ENCODE results near the gene SIK3.

Gene SIK3

GRCh38 chr11:117076941-117077691, 21.1 kb downstream of the SIK3 start:
- H3K4me3 ChIP-seq (ENCODE audit: low read depth, low read length), result no peak overlapping the region
- DNase-seq (ENCODE audit: low read depth), result no peak

GRCh38 chr11:117075186-117075585, 23.0 kb downstream of the SIK3 start:
- no peak overlapping the region for H3K4me3 ChIP-seq (ENCODE audit: low read depth, low read length)
- DNase-seq (ENCODE audit: low read depth), result peak; percentile 44
- TF ChIP-seq MYC (IDR thresholded peaks at IDR 0.05; ENCODE audit: low read depth, low read length) (no peak), CTCF (IDR thresholded peaks at IDR 0.05; ENCODE audit: low read depth, low read length) (no peak), MAX (IDR thresholded peaks at IDR 0.05; ENCODE audit: low read depth, low read length) (no peak), POLR2A (IDR thresholded peaks at IDR 0.05; ENCODE audit: extremely low read depth, insufficient read length) (no peak)

More at GRCh38 chr11:117076941-117077691, 21.1 kb downstream of the SIK3 start:
- TF ChIP-seq MYC (IDR thresholded peaks at IDR 0.05; ENCODE audit: low read depth, low read length) (no peak), POLR2A (IDR thresholded peaks at IDR 0.05; ENCODE audit: extremely low read depth, insufficient read length) (no peak), CTCF (IDR thresholded peaks at IDR 0.05; ENCODE audit: low read depth, low read length) (no peak), MAX (IDR thresholded peaks at IDR 0.05; ENCODE audit: low read depth, low read length) (no peak)

GRCh38 chr11:117074119-117074518, 24.1 kb downstream of the SIK3 start:
- H3K4me3 ChIP-seq (ENCODE audit: low read depth, low read length), result no peak overlapping the region
- TF ChIP-seq POLR2A (IDR thresholded peaks at IDR 0.05; ENCODE audit: extremely low read depth, insufficient read length) (no peak), MAX (IDR thresholded peaks at IDR 0.05; ENCODE audit: low read depth, low read length) (no peak), MYC (IDR thresholded peaks at IDR 0.05; ENCODE audit: low read depth, low read length) (no peak), CTCF (IDR thresholded peaks at IDR 0.05; ENCODE audit: low read depth, low read length) (no peak)
- DNase-seq (ENCODE audit: low read depth), result peak; percentile 60

GRCh38 chr11:117073539-117073938, 24.7 kb downstream of the SIK3 start:
- H3K4me3 ChIP-seq (ENCODE audit: low read depth, low read length), result no peak overlapping the region
- no peak for TF ChIP-seq MAX (IDR thresholded peaks at IDR 0.05; ENCODE audit: low read depth, low read length)
- no peak for TF ChIP-seq POLR2A (IDR thresholded peaks at IDR 0.05; ENCODE audit: extremely low read depth, insufficient read length)
- no peak for TF ChIP-seq MYC (IDR thresholded peaks at IDR 0.05; ENCODE audit: low read depth, low read length)
- no peak for TF ChIP-seq CTCF (IDR thresholded peaks at IDR 0.05; ENCODE audit: low read depth, low read length)
- DNase-seq (ENCODE audit: low read depth), result no peak

GRCh38 chr11:117072517-117073461, 25.4 kb downstream of the SIK3 start:
- H3K4me3 ChIP-seq (ENCODE audit: low read depth, low read length), result no peak overlapping the region
- DNase-seq (ENCODE audit: low read depth), result peak; percentile 94
- TF ChIP-seq MYC (IDR thresholded peaks at IDR 0.05; ENCODE audit: low read depth, low read length), result no peak
- TF ChIP-seq POLR2A (IDR thresholded peaks at IDR 0.05; ENCODE audit: extremely low read depth, insufficient read length), result no peak
- TF ChIP-seq CTCF (IDR thresholded peaks at IDR 0.05; ENCODE audit: low read depth, low read length), result no peak
- TF ChIP-seq MAX (IDR thresholded peaks at IDR 0.05; ENCODE audit: low read depth, low read length), result no peak
